ENCODE measurements around the gene MACF1. TPM values are rescaled to one million over a fixed set of nuclear protein-coding genes. Genes with fewer than 3 reads are reported as not detected.
A peak's percentile ranks its signal among the peaks of the same experiment; 100 is the strongest.
"Not testable (repeated sequence)": the region's sequence is repeated elsewhere in the genome, so short reads cannot be mapped to it uniquely, and the experiment has no call there.

Gene MACF1
- total RNA-seq, 4 donors from 2014 or later = 210 to 602 (median 573) TPM

- Histone ChIP-seq H3K27me3 (no peaks in the 10 kb centered on the region), H3K4me1 (no peaks in the 10 kb centered on the region), H3K4me3 (no peak overlapping the region), H3K36me3 (no peaks in the 10 kb centered on the region), H3K27ac (peak overlapping the region; percentile 56 to 68), H3K9me3 (no peaks in the 10 kb centered on the region)
- intact Hi-C loops (cut with DNase I; ENCODE audit: low total_unique reads) = no loop called here
- DNase-seq = no peak
- TF ChIP-seq CTCF (IDR thresholded peaks at IDR 0.05) (no peak), POLR2A (IDR thresholded peaks at IDR 0.05) (no peak)
These were observed 262.1 kb downstream of the MACF1 start for GRCh38 chr1:39466413-39467107.

- H3K9me3 ChIP-seq; H3K4me3 ChIP-seq; H3K4me1 ChIP-seq; H3K36me3 ChIP-seq; H3K27me3 ChIP-seq; intact Hi-C loops (cut with DNase I; ENCODE audit: low total_unique reads): not testable (repeated sequence)
- peak overlapping the region; percentile 56 to 68 for H3K27ac ChIP-seq
- DNase-seq = peak; percentile 26 to 52
These were observed 262.7 kb downstream of the MACF1 start for GRCh38 chr1:39467108-39467720.

GRCh38 chr1:39469150-39469549 is 264.7 kb downstream of the MACF1 start:
- DNase-seq = no peak
- intact Hi-C loops (cut with DNase I; ENCODE audit: low total_unique reads) = no loop called here
- H3K4me3 ChIP-seq = no peak overlapping the region
- H3K27ac ChIP-seq = no peak overlapping the region
- H3K4me1 ChIP-seq = no peaks in the 10 kb centered on the region
- H3K9me3 ChIP-seq = no peaks in the 10 kb centered on the region
- TF ChIP-seq CTCF (IDR thresholded peaks at IDR 0.05) (no peak), POLR2A (IDR thresholded peaks at IDR 0.05) (no peak)
- no peaks in the 10 kb centered on the region for H3K27me3 ChIP-seq
- H3K36me3 ChIP-seq = no peaks in the 10 kb centered on the region

GRCh38 chr1:39470040-39470439 is 265.5 kb downstream of the MACF1 start:
- DNase-seq = no peak

GRCh38 chr1:39472826-39473225 is 268.3 kb downstream of the MACF1 start:
- Histone ChIP-seq H3K4me1 (no peaks in the 10 kb centered on the region), H3K4me3 (no peak overlapping the region), H3K9me3 (no peaks in the 10 kb centered on the region), H3K27ac (no peak overlapping the region), H3K27me3 (no peaks in the 10 kb centered on the region), H3K36me3 (no peaks in the 10 kb centered on the region)
- intact Hi-C loops (cut with DNase I; ENCODE audit: low total_unique reads) = no loop called here
- no peak for DNase-seq
- TF ChIP-seq CTCF (IDR thresholded peaks at IDR 0.05) (no peak), POLR2A (IDR thresholded peaks at IDR 0.05) (no peak)

More at GRCh38 chr1:39470040-39470439, 265.5 kb downstream of the MACF1 start:
- intact Hi-C loops (cut with DNase I; ENCODE audit: low total_unique reads) = no loop called here
- Histone ChIP-seq H3K4me1 (no peaks in the 10 kb centered on the region), H3K27ac (no peak overlapping the region), H3K27me3 (no peaks in the 10 kb centered on the region), H3K9me3 (no peaks in the 10 kb centered on the region), H3K4me3 (no peak overlapping the region), H3K36me3 (no peaks in the 10 kb centered on the region)
- TF ChIP-seq CTCF (IDR thresholded peaks at IDR 0.05) (no peak), POLR2A (IDR thresholded peaks at IDR 0.05) (no peak)

Measured in uterus (tissue), 4 donors.